Measurements from ENCODE around the gene RAVER1.

The RAVER1 gene

GRCh38 chr19:10317857-10318462, 15.4 kb downstream of the RAVER1 start:
- FAIRE-seq (no peak), DNase-seq (ENCODE audit: low spot score) (no peak)

GRCh38 chr19:10317045-10317856, 16.1 kb downstream of the RAVER1 start:
- FAIRE-seq, result no peak

GRCh38 chr19:10316229-10317044, 16.9 kb downstream of the RAVER1 start:
- FAIRE-seq, result no peak
- no peak for DNase-seq (ENCODE audit: low spot score)

More at GRCh38 chr19:10317045-10317856, 16.1 kb downstream of the RAVER1 start:
- DNase-seq (ENCODE audit: low spot score), result no peak

- FAIRE-seq, result no peak
These were observed 17.8 kb downstream of the RAVER1 start, which contains the start of gene FDX2 for GRCh38 chr19:10315335-10316214. Gene FDX2 (minus strand): TSS chr19:10316015. CDS start chr19:10315996, 19 bp downstream.

GRCh38 chr19:10309423-10309822, 23.9 kb downstream of the RAVER1 start, which contains the start of gene ZGLP1:
Gene ZGLP1 (minus strand): TSS chr19:10309815.
- no peak for FAIRE-seq
- DNase-seq (ENCODE audit: low spot score), result no peak

More at GRCh38 chr19:10315335-10316214, 17.8 kb downstream of the RAVER1 start, which contains the start of gene FDX2:
- DNase-seq (ENCODE audit: low spot score), result peak; percentile 85

- FAIRE-seq, result no peak
- DNase-seq (ENCODE audit: low spot score), result no peak
These were observed 27.0 kb downstream of the RAVER1 start for GRCh38 chr19:10306327-10306726.

- FAIRE-seq (no peak), DNase-seq (ENCODE audit: low spot score) (no peak)
These were observed 28.1 kb downstream of the RAVER1 start for GRCh38 chr19:10305139-10305806.

GRCh38 chr19:10299545-10300458, 33.5 kb downstream of the RAVER1 start:
- FAIRE-seq (no peak), DNase-seq (ENCODE audit: low spot score) (no peak)

GRCh38 chr19:10295847-10296591, 37.3 kb downstream of the RAVER1 start:
- FAIRE-seq (no peak), DNase-seq (ENCODE audit: low spot score) (no peak)

- FAIRE-seq, result no peak
- DNase-seq (ENCODE audit: low spot score), result no peak
These were observed 38.0 kb downstream of the RAVER1 start for GRCh38 chr19:10295305-10295846.

GRCh38 chr19:10294368-10294697, 39.0 kb downstream of the RAVER1 start:
- FAIRE-seq (no peak), DNase-seq (ENCODE audit: low spot score) (no peak)

GRCh38 chr19:10293637-10294367, 39.5 kb downstream of the RAVER1 start:
- DNase-seq (ENCODE audit: low spot score), result no peak
- FAIRE-seq, result no peak

GRCh38 chr19:10292789-10293636, 40.3 kb downstream of the RAVER1 start:
- DNase-seq (ENCODE audit: low spot score), result no peak
- FAIRE-seq, result no peak

- no peak for DNase-seq (ENCODE audit: low spot score)
- FAIRE-seq, result no peak
These were observed 41.0 kb downstream of the RAVER1 start for GRCh38 chr19:10292206-10292788.

GRCh38 chr19:10291554-10292205, 41.6 kb downstream of the RAVER1 start:
- FAIRE-seq (no peak), DNase-seq (ENCODE audit: low spot score) (no peak)

Data from urothelium cell line (cell line).